ENCODE results near the gene ELN. TPM values are rescaled to one million over a fixed set of nuclear protein-coding genes. Genes with fewer than 3 reads are reported as not detected.

Gene ELN
- total and polyA plus RNA-seq, 9 of the 15 experiments (the other 6 are each of a cell fraction or from before 2014, with no cell fraction given), result 0.20 TPM; not detected in 8

- H3K9me1 ChIP-seq (ENCODE audit: control insufficient read depth, insufficient read depth, low read length), result no peaks in the 10 kb centered on the region
- H3K4me1 ChIP-seq (replicated peaks in 1 of 2; ENCODE audit: control insufficient read depth in 2 of 2, insufficient read depth in 2 of 2, low read length in 2 of 2), result peaks cover 0 to 20% of the 10 kb centered on the region in 2 experiments; a peak in 2 of 5 replicates
- intact Hi-C loops (cut with micrococcal nuclease) (loop anchor here (5.0 kb wide), 2 partner anchors 141 to 226 kb away; no protein-coding TSS in a partner anchor), in situ Hi-C loops (cut with MboI) (no loop called here)
- H3K36me3 ChIP-seq (ENCODE audit: control insufficient read depth, insufficient read depth, low read length), result no peaks in the 10 kb centered on the region
- H3K4me2 ChIP-seq (ENCODE audit: insufficient read depth, low read length), result no peak overlapping the region
- BruUV-seq (replicated peaks), result no TSS peak
- H2AFZ ChIP-seq (ENCODE audit: low read depth, low read length), result no peak overlapping the region
- no peak overlapping the region; a peak in 1 of 4 replicates for H3K9ac ChIP-seq (ENCODE audit: insufficient read depth in 1 of 2, low read depth in 2 of 2, low read length in 2 of 2)
- no peaks in the 10 kb centered on the region for H3K9me3 ChIP-seq (replicated peaks; ENCODE audit: control insufficient read depth, insufficient read depth, low read depth, low read length)
- H4K20me1 ChIP-seq (replicated peaks; ENCODE audit: control insufficient read depth, insufficient read depth, low read length), result peaks cover 22% of the 10 kb centered on the region
- peaks cover 58 to 80% of the 10 kb centered on the region in 2 experiments for H3K27me3 ChIP-seq (ENCODE audit: control insufficient read depth in 2 of 2, insufficient read depth in 2 of 2, low read length in 2 of 2)
- TF ChIP-seq HNRNPH1 (optimal IDR thresholded peaks at IDR 0.05; ENCODE audit: low read depth, low read length) (no peak), MCM7 (IDR thresholded peaks at IDR 0.05) (no peak), NFYB (IDR thresholded peaks at IDR 0.05; ENCODE audit: extremely low read depth, insufficient read length) (no peak), ZNF696 (CRISPR knock-in tag; conservative IDR thresholded peaks at IDR 0.05) (no peak), BRD9 (IDR thresholded peaks at IDR 0.05; ENCODE audit: low read depth, partially characterized antibody) (no peak), ID3 (CRISPR knock-in tag; IDR thresholded peaks at IDR 0.05) (no peak), ID3 (tag; IDR thresholded peaks at IDR 0.05) (no peak), HSF4 (CRISPR knock-in tag; IDR thresholded peaks at IDR 0.05; ENCODE audit: borderline replicate concordance) (no peak), CLOCK (CRISPR knock-in tag; IDR thresholded peaks at IDR 0.05; ENCODE audit: borderline replicate concordance) (no peak)
- ATAC-seq (no peak), DNase-seq (ENCODE audit: extremely low read depth in 1 of 4, low spot score in 3 of 4) (no peak), FAIRE-seq (no peak)
- POLR2A ChIA-PET, result interaction anchor here (1.3 kb wide), 2 partner anchors 15 to 147 kb away, joined by 4 read pairs; no protein-coding TSS in a partner anchor
- WGBS (ENCODE audit: insufficient coverage, low coverage, missing lambda C conversion rate), result 5% methylated on average over 13 of the region's 13 CpGs
- H3K4me3 ChIP-seq, result no peak overlapping the region
- CTCF ChIA-PET (ENCODE audit: low intra/inter-chr PET ratio), result no interaction called here
- H3K79me2 ChIP-seq (ENCODE audit: control insufficient read depth, insufficient read depth, low read length), result no peaks in the 10 kb centered on the region
- H3K27ac ChIP-seq (ENCODE audit: extremely low read depth, low read depth, low read length), result no peak overlapping the region
Observed at GRCh38 chr7:74028321-74028838, 407 bp downstream of the ELN start.
